HG02642 (cell line): ENCODE results near the gene CALML3.
"Not testable (repeated sequence)": the region's sequence is repeated elsewhere in the genome, so short reads cannot be mapped to it uniquely, and the experiment has no call there.

Experiments used
- ATAC-seq: cut with Tn5 transposase; IDR thresholded peaks from one replicate; pipeline ENCODE4 v1.9.1; 2021; ENCODE audit warnings: mild to moderate bottlenecking; ENCODE audit not compliant: unreplicated experiment, poor library complexity

The CALML3 gene

DNA sequence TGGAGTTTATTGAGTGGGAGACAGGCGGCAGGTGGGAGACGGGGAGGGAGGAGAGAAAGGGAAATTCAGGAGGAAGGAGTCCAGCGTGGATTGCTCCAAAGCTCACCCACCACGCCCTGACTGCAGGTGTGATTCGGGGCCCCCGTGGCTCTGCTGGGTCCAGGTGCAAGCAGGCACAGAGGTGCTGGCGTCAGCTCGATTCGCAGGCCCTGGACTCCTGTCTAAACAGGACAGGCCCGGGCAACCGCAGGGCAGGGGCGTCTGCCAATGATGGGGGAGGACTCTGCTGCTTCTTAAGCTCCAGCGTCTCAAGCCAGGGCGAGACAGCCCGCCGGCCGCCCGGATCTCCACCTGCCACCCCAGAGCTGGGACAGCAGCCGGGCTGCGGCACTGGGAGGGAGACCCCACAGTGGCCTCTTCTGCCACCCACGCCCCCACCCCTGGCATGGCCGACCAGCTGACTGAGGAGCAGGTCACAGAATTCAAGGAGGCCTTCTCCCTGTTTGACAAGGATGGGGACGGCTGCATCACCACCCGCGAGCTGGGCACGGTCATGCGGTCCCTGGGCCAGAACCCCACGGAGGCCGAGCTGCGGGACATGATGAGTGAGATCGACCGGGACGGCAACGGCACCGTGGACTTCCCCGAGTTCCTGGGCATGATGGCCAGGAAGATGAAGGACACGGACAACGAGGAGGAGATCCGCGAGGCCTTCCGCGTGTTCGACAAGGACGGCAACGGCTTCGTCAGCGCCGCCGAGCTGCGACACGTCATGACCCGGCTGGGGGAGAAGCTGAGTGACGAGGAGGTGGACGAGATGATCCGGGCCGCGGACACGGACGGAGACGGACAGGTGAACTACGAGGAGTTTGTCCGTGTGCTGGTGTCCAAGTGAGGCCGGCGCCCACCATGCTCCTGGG, at the start of gene CALML3:
Gene CALML3 (plus strand): TSS at position 321 of the 920 bp plus-strand sequence. CDS start 125 bp downstream, at position 446.
- no peak for ATAC-seq

DNA sequence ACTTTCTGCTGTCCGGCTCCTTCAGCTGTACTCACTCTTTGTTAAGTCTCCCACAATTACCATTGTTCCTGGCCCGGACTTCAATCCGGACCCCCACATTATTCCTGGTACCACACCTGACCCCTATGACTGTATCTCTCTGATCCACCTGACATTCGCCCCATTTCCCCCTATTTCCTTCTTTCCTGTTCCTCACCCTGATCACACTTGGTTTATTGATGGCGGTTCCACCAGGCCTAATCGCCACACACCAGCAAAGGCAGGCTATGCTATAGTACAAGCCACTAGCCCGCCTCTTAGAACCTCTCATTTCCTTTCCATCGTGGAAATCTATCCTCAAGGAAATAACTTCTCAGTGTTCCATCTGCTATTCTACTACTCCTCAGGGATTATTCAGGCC, 49.7 kb upstream of the CALML3 start:
- ATAC-seq, result not testable (repeated sequence)

DNA sequence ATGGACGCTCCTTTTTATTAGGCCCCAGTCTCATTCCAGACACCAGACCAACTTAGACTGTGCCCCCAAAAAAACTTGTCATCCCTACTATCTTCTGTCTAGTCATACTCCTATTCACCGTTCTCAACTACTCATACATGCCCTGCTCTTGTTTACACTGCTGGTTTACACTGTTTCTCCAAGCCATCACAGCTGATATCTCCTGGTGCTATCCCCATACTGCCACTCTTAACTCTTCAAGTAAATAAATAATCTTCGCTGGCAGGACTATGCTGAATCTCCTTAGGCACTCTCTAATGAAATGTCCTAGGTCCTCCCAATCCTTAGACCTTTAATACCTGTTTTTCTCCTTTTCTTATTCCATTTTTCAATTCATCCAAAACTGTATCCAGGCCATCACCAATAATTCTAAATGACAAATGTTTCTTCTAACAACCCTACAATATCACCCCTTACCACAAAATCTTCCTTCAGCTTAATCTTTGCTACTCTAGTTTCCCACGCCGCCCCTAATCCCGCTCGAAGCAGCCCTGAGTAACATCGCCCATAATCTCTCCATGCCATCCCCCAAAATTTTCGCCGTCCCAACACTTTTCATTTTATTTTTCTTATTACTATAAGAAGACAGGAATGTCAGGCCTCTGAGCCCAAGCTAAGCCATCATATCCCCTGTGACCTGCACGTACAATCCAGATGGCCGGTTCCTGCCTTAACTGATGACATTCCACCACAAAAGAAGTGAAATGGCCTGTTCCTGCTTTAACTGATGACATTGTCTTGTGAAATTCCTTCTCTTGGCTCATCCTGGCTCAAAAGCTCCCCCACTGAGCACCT, 48.6 kb upstream of the CALML3 start:
- not testable (repeated sequence) for ATAC-seq

DNA sequence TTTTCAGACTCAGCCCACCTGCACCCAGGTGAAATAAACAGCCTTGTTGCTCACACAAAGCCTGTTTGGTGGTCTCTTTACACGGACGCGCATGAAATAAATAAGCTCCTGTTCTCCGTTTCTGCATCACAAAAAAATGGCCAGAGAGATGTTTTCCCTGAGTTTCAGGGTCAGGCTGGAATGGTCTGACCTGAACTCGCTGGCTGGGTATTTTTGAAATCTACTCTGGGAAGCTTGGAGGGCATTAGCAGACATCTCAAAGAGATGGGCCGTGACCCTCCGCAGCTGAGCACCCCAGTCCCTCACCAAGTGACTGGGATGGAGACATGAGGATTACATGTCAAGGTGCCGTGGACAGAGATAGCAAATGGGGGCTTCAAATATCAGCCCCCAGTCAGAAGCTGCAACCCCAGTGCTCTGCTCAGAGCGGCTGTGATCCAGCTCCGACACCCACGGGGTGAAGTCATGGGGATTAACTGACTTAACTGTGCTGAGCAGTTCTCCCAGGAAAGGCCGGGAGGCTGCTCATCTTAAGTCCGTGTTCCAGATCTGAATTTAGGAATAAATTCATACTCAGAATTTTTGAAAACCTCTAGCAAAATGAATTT, 47.7 kb upstream of the CALML3 start:
- ATAC-seq, result no peak

DNA sequence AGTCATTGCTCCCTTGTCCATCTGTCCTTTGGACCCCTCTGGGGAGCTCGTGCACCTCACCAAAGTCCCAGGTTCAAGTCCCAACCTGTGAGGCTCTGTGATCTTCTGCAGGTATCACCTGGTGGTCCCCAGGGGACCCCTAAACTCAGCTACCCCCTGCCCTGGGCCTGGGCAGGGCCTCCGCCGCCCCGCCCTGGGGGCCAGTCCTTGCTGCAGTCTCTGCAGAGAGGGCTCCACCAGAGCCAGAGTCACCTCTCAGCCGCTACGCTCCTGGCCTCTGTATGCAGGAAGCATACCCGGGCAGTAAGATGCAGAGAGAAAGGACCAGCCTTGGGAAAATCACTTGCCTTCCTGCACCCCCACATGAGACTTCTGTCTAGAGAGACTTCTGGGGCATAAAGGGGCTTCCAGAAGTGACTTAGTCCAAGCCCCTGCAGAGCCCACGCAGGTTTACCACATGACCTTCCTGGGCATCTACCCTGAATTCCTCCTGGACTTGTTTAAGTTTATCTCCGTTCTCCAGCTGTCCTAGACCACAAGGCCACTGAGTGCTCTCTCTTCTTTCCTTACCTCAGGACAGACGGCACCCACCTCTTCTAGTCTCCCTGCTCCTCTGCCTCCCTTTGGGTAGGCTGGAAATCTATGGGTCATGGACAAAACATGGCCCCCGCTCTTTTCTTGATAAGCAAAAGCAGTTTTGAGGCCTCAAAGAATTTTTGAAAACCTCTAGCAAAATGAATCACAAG, 46.6 kb upstream of the CALML3 start:
- no peak for ATAC-seq

DNA sequence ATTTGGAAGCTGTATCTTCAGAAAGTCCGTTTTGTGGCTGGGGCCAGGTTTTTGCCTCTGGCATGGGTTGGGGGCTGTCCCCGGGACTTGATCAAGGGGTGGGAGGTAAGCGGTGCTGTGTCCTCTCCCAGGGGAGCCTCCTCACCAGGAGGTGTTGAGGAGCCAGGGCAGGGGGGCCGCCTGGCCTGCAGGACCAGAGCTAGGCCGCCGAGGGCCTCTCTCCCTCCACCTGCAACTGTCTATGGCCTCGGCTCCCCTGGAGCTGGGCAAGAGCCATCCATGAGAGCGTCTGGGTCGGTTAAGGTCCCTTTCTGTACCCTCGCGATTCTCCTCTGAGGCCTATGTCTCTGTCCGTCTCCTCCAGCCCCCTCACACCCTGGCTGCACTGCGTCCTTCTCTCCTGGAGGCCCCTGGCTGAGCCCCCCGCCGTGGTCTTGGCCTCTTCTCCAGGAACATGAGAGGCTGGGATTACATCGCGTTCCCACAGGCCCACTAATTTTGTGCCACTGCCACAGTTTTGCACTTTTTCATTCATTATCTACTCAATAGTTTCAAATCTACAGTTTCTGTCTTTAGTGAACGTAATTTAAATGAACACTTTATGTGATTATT, 46.0 kb upstream of the CALML3 start:
- no peak for ATAC-seq

DNA sequence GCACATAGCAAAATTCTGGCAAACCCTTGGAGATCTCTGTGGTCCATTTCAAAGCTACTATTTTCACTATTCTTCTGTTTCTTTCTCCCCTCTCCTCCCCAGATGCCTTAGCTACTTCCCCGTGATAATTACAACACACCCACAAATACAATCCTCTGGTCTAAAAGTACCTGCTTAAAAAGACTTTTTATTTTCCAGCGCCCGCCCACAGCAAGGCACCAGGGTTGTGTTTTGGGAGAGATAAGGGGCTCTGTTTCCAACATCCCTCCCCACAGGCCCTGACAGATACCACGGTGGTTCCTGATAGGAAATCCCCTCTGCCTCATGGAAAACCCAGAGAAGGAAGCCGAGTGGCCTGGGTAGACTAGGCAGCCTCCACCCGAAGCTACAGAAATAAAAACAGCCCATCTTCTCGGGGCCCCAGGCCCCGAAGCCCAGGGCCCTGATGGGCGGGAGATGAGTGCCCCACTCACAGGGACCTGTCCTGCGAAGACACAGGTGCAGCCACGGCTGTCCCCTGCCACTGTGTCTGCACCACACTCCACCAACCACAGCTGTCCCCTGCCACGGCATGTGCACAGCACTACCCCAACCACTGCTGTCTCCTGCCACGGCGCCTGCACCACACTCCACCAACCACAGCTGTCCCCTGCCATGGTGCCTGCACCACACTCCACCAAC, 45.1 kb upstream of the CALML3 start:
- ATAC-seq, result no peak

DNA sequence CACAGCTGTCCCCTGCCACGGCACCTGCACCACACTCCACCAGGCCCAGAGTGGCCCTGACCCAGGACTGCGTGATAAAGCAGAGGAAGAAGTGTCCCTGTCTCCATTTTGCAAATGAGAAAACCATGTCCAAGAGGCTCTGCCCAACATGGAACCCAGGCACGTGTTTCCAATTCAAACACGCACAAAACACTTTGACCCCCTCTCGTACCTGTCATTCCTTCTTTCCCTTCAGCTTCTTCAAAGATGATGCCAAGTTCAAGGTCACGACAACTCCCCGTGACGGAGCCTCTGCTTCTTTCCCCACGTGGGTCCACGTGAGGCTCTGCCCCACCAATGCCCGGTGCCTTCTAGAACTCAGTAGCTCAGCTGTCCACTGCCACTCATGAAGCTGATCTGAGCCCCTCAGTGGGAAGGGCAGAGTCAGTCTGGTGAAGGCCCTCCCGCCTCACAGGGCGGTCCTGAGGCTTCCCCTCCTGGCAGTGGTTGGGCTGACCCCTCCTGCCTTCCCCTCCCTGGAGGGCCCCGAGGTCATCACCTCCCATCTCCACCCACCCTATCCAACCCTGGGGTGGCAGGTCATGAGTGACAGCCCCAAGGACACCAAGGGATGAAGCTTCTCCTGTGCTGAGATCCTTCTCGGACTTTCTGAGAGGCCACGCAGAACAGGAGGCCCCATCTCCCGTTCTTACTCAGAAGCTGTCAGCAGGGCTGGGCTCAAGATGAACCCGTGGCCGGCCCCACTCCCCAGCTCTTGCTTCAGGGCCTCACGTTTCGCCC, 44.4 kb upstream of the CALML3 start:
- no peak for ATAC-seq

DNA sequence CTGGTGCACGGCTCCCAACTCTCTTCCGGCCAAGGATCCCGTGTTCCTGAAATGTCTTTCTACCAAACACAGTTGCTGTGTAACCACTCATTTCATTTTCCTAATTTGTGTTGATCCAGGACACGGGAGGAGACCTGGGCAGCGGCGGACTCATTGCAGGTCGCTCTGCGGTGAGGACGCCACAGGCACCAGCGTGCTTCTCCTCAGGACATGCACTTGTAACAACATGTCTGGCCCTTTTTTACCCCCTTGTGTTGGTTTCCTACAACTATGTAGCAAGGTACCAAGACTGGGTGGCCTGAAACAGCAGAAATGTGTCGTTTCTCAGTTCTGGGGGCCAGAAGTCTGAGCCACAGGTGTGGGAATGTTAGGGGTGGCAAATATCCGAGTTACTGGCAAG, 43.6 kb upstream of the CALML3 start:
- no peak for ATAC-seq

DNA sequence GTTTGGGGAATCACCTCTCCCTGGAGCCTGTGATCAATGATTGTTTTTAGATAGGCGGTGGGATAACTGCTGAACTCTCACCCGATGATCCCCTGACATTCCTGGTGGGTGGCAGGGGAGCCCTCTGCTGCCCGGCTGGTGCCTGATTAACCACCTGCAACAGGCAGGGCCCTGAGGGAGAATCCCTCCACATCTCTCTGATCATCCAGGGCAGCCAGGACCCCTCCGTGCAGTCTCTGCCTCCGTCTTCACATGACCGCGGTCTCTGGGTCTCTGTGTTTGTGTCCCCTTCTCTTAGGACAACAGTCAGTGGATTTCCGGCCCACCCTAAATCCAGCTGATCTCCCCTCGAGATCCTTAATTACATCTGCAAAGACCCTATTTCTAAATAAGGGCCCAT, 42.7 kb upstream of the CALML3 start:
- no peak for ATAC-seq

DNA sequence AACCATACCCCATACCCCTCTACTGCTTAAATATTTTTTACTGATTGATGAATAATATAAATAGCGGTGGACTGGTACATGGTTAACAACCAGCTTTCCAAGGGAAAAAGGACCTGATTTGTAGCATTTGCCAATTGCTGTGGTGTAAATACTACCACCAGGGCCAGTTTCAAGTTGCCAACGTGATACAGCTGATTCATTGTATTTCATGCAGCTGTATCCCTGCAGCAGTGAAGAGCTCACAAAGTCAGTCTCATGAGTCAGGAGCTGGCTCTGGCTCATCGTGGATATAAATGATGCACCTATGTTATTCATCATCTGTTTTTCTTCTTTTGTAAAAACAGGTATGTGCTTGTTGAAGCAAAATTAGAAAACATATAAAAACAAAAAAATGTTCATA, 40.6 kb upstream of the CALML3 start:
- no peak for ATAC-seq

DNA sequence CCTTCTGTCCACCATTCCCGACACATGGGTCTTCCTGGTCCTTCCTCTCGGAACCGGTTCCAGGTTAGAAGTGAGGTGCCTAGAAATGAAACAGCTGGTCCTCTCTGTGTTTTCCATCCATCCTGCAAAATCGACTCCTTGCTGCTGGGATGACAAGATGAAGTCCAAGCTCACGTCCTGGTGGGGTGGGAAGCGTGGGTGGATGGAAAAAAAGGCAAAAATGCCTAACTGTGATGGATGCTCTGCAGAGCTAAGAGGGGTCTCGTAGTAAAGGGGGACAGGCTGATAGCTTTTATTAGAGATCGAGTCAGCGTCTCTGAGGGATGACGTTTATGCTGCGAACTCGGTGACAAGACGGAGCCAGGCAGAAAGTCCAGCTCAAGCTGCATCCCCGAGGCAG, 39.5 kb upstream of the CALML3 start:
- no peak for ATAC-seq

DNA sequence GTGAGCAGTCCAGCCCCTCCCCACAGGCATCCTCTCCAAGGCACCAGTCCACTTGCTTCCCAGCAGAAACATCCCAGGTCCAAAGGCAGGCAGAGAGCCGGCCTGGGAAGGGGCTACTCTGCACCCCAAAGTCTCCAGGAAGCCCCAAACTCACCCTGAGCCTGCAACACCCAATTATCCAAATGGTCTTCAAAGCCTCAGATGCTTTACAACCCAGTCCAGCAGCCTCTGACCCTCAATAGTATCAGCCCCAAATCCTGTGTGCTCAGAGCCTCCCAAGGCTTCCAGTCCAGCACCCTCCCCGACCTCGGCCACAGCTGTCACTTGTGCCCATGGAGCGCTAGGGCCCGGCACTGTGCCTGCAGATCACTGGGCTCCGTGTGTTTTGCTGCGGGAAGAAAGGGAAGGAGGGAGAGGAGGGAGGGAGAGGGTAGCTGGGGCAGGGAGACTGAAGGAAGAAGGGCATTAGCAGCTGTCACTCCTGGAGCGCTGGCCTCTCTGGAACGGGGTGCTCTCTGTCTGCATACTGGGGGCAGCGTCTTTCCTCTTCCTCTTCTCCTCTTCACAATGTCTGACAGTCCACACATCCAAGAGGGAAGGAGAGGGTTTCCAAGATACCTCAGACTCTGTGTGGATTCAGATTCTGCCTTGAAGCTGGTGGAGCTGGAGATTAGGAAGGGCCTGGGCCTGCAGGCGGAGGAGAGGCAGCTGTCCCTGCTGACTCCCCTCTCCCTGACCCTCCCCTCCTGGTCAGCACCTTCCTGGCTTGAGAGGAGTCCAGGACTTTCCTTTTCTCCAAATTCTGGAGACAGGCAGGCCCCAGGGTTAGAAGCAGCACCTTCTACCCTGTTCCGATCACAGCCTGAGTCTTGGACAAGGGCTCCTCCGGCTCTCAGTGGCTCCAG, 38.6 kb upstream of the CALML3 start:
- no peak for ATAC-seq

DNA sequence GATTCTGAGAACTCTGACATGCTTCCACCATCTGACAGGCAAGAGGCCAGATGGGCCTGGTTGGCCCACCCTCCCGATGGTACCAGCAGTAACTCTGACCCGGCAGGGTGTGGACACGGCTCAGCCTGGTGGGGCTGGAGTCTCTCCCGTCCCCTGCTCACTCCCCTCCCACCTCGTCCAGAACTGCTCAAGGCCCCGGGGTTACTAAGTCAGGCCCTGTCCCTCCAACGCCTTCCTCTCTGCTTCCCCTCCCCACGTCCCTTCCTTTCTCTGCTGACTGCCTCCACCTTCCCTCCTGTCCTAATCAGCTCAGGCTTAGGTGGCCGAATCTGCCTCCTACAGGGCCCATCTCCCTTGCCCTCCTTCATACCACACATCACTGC, 37.9 kb upstream of the CALML3 start:
- no peak for ATAC-seq

DNA sequence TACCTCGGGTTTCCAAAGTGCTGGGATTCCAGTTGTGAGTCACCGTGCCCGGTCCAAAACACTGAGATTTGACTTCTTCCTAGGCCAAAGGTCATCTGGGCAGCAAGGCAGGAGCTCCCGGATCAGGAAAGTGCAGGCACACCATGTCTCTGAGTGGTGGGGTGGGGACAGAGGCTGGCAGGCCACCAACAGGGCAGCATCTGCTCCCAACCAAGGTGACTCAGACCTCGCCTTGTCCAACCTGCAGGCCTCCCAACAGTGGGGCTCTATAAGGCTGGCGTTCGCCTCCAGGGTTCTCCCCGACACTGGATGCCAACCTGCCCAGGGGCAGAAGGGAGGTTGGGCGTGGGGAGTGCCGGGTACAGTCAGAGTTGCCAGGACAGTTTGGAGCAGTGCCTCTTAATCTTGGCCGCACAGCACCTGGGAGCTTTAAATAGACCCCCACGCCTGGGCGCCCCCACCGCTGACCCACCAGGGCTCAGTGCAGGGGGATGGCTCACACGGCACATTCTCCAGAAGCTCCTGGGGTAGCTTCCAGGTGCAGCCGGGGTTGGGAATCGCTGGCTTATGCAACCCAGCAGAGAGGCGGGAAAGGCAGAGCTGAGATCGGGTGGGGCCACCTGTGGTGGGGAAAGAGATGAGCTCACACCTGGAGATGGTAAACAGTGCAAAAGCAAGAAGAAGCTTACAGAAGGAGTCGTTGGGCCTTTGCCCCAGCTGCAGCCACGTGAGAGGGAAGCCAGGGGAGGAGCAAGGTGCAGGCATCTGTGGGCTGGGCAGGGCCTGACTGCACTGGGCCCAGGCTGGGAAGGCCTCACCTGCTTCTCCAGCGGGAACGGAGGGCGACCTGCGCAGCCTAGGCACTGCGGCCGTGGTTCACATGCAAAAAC, 36.2 kb upstream of the CALML3 start:
- ATAC-seq, result no peak

DNA sequence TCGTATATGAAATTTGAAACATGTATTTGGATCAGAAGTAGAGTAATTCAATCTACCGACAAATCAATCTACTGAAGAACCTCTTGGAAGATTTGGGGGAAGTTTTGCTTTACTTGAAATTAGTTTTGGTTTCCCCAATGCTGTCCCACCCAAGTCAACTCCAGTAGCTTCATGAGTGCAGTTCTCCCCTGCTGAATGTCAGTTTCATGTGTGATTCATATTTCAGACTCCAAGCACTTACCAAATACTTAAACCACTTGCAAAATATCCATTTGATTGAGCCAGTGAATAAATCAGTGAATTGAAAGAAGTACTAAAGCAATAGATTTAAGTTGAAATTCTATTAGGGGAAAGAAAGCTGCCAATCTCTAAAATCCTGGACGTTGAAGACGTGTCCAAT, 34.7 kb upstream of the CALML3 start:
- ATAC-seq, result no peak
